Lower leg skin (tissue), 3 donors: ENCODE measurements around the gene ABCG2.
"Not testable (repeated sequence)": the region's sequence is repeated elsewhere in the genome, so short reads cannot be mapped to it uniquely, and the experiment has no call there.

Experiments used
- POLR2A ChIP-seq, 2 donors: fragments of 450-650 bp; IDR thresholded peaks; one replicate each; pipeline ENCODE4 v1.6.1; 2016 to 2017; ENCODE audit warnings: antibody characterized with exemption in 2 of 2, mild to moderate bottlenecking in 1 of 2, moderate library complexity in 1 of 2
- TF ChIP-seq, protein P1 (sequence below), 3 donors: fragments of 450-650 bp; IDR thresholded peaks; one replicate each; pipeline ENCODE4 v1.5.1; 2016; ENCODE audit warnings: antibody characterized with exemption in 3 of 3, mild to moderate bottlenecking in 3 of 3, moderate library complexity in 2 of 3

DNA sequence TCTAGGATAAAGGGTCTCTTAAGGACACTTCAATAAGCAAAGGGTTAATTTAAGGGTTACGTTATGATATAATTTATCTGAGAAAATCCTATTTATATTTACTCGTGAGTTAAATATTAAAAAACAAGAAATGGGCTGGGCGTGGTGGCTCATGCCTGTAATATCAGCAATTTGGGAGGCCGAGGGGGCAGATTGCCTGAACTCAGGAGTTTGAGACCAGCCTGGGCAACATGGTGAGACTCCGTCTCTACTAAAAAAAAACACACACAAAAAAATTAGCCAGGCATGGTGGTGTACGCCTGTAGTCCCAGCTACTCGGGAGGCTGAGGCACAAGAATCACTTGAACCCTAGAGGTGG, 50.4 kb downstream of the ABCG2 start:
- TF ChIP-seq, protein P1, sequence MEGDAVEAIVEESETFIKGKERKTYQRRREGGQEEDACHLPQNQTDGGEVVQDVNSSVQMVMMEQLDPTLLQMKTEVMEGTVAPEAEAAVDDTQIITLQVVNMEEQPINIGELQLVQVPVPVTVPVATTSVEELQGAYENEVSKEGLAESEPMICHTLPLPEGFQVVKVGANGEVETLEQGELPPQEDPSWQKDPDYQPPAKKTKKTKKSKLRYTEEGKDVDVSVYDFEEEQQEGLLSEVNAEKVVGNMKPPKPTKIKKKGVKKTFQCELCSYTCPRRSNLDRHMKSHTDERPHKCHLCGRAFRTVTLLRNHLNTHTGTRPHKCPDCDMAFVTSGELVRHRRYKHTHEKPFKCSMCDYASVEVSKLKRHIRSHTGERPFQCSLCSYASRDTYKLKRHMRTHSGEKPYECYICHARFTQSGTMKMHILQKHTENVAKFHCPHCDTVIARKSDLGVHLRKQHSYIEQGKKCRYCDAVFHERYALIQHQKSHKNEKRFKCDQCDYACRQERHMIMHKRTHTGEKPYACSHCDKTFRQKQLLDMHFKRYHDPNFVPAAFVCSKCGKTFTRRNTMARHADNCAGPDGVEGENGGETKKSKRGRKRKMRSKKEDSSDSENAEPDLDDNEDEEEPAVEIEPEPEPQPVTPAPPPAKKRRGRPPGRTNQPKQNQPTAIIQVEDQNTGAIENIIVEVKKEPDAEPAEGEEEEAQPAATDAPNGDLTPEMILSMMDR (IDR thresholded peaks at IDR 0.05) = not testable (repeated sequence)
- not testable (repeated sequence) for TF ChIP-seq POLR2A (IDR thresholded peaks at IDR 0.05)
